ENCODE measurements around the gene GRAMD2A.

GRAMD2A gene

GRCh38 chr15:72146221-72146620, 51.4 kb downstream of the GRAMD2A start:
- no peaks in the 10 kb centered on the region for H3K27me3 ChIP-seq
- intact Hi-C loops (cut with DNase I; ENCODE audit: low total_unique reads): no loop called here
- no peaks in the 10 kb centered on the region for H3K4me1 ChIP-seq
- H3K4me3 ChIP-seq: no peak overlapping the region
- DNase-seq: no peak
- no peak for TF ChIP-seq CTCF (IDR thresholded peaks at IDR 0.05)
- H3K27ac ChIP-seq: no peak overlapping the region
- H3K36me3 ChIP-seq: no peaks in the 10 kb centered on the region
- H3K9me3 ChIP-seq: no peaks in the 10 kb centered on the region

- no peaks in the 10 kb centered on the region for H3K4me1 ChIP-seq
- no peak for TF ChIP-seq CTCF (IDR thresholded peaks at IDR 0.05)
- DNase-seq: no peak
- no peak overlapping the region for H3K27ac ChIP-seq
- no peaks in the 10 kb centered on the region for H3K27me3 ChIP-seq
- intact Hi-C loops (cut with DNase I; ENCODE audit: low total_unique reads): no loop called here
- H3K9me3 ChIP-seq: no peaks in the 10 kb centered on the region
- peaks cover 0 to 12% (median 0%) of the 10 kb centered on the region in 3 donors for H3K36me3 ChIP-seq
- no peak overlapping the region for H3K4me3 ChIP-seq
Measured at GRCh38 chr15:72141171-72142084, 56.2 kb downstream of the GRAMD2A start.

- intact Hi-C loops (cut with DNase I; ENCODE audit: low total_unique reads): no loop called here
- no peak overlapping the region for H3K27ac ChIP-seq
Measured at GRCh38 chr15:72140088-72140487, 57.5 kb downstream of the GRAMD2A start.

GRCh38 chr15:72139667-72140066, 57.9 kb downstream of the GRAMD2A start:
- H3K27ac ChIP-seq: no peak overlapping the region
- H3K9me3 ChIP-seq: no peaks in the 10 kb centered on the region
- TF ChIP-seq CTCF (IDR thresholded peaks at IDR 0.05): no peak
- no peak for DNase-seq
- no peak overlapping the region for H3K4me3 ChIP-seq
- no peaks in the 10 kb centered on the region for H3K27me3 ChIP-seq
- H3K36me3 ChIP-seq: peaks cover 0 to 12% (median 0%) of the 10 kb centered on the region in 3 donors
- intact Hi-C loops (cut with DNase I; ENCODE audit: low total_unique reads): no loop called here
- H3K4me1 ChIP-seq: no peaks in the 10 kb centered on the region

More at GRCh38 chr15:72140088-72140487, 57.5 kb downstream of the GRAMD2A start:
- no peak for TF ChIP-seq CTCF (IDR thresholded peaks at IDR 0.05)
- Histone ChIP-seq H3K36me3 (peaks cover 0 to 12% (median 0%) of the 10 kb centered on the region in 3 donors), H3K4me3 (no peak overlapping the region), H3K27me3 (no peaks in the 10 kb centered on the region), H3K4me1 (no peaks in the 10 kb centered on the region), H3K9me3 (no peaks in the 10 kb centered on the region)
- DNase-seq: no peak

- DNase-seq: no peak
- intact Hi-C loops (cut with DNase I; ENCODE audit: low total_unique reads): no loop called here
- Histone ChIP-seq H3K36me3 (peaks cover 0 to 12% (median 0%) of the 10 kb centered on the region in 3 donors), H3K4me1 (no peaks in the 10 kb centered on the region), H3K27me3 (no peaks in the 10 kb centered on the region), H3K9me3 (no peaks in the 10 kb centered on the region), H3K27ac (no peak overlapping the region), H3K4me3 (no peak overlapping the region)
- no peak for TF ChIP-seq CTCF (IDR thresholded peaks at IDR 0.05)
Measured at GRCh38 chr15:72136170-72137051, 61.2 kb downstream of the GRAMD2A start.

Measured in tibial artery (tissue), 4 donors.